Dermis blood vessel endothelial cell (primary cell): ENCODE data around the gene ARAP3. TPM values are rescaled to one million over a fixed set of nuclear protein-coding genes. Genes with fewer than 3 reads are reported as not detected.

ENCODE experiments used
- DNase-seq: peaks from one replicate; pipeline ENCODE4 v3.0.0; 2010
- total RNA-seq: library from RNA; depleted of rRNA; stranded (reverse); fragments of >200 nt; gene quantifications from 2 replicates; pipeline ENCODE4 v1.2.3, GENCODE V29; 2014

The ARAP3 gene
- total RNA-seq, 1 donor from 2014 or later: 46.1 TPM

- DNase-seq: no peak
These were observed 15.8 kb downstream of the ARAP3 start for GRCh38 chr5:141665995-141666940.

GRCh38 chr5:141664733-141665461, 17.1 kb downstream of the ARAP3 start:
- DNase-seq: peak; percentile 84

- DNase-seq: peak; percentile 68
These were observed 18.5 kb downstream of the ARAP3 start for GRCh38 chr5:141663506-141663905.

- no peak for DNase-seq
These were observed 20.0 kb downstream of the ARAP3 start for GRCh38 chr5:141662028-141662427.

- peak; percentile 69 for DNase-seq
These were observed 24.0 kb downstream of the ARAP3 start for GRCh38 chr5:141657937-141658545.

GRCh38 chr5:141657404-141657803, 24.6 kb downstream of the ARAP3 start:
- DNase-seq: no peak

- DNase-seq: no peak
These were observed 25.6 kb downstream of the ARAP3 start for GRCh38 chr5:141656396-141656795.

GRCh38 chr5:141655020-141655419, 27.0 kb downstream of the ARAP3 start:
- no peak for DNase-seq

GRCh38 chr5:141654298-141654697, 27.7 kb downstream of the ARAP3 start:
- no peak for DNase-seq

GRCh38 chr5:141651728-141652105, 30.3 kb downstream of the ARAP3 start:
- no peak for DNase-seq

GRCh38 chr5:141650851-141651727, 30.9 kb downstream of the ARAP3 start, which contains the start of gene FCHSD1:
TSS of gene FCHSD1 (minus strand) at chr5:141651418. CDS start at chr5:141651368, 50 bp downstream.
- DNase-seq: peak; percentile 88

GRCh38 chr5:141649972-141650371, 32.1 kb downstream of the ARAP3 start:
- no peak for DNase-seq

- no peak for DNase-seq
These were observed 32.9 kb downstream of the ARAP3 start for GRCh38 chr5:141649056-141649688.

- no peak for DNase-seq
These were observed 34.2 kb downstream of the ARAP3 start for GRCh38 chr5:141647851-141648250.

GRCh38 chr5:141647242-141647641, 34.8 kb downstream of the ARAP3 start:
- no peak for DNase-seq

GRCh38 chr5:141646026-141646425, 36.0 kb downstream of the ARAP3 start:
- DNase-seq: no peak

- DNase-seq: peak; percentile 79
These were observed 40.3 kb downstream of the ARAP3 start for GRCh38 chr5:141641634-141642267.

GRCh38 chr5:141640698-141641097, 41.3 kb downstream of the ARAP3 start:
- no peak for DNase-seq

- no peak for DNase-seq
These were observed 42.0 kb downstream of the ARAP3 start for GRCh38 chr5:141640051-141640415.

- no peak for DNase-seq
These were observed 42.5 kb downstream of the ARAP3 start for GRCh38 chr5:141639357-141640050.

- DNase-seq: no peak
These were observed 43.3 kb downstream of the ARAP3 start for GRCh38 chr5:141638771-141639170.
